Activated CD4-positive, alpha-beta memory T cell treated with anti-CD3 and anti-CD28 coated beads for 36 hours (primary cell): ENCODE results near the gene MED27. TPM values are rescaled to one million over a fixed set of nuclear protein-coding genes. Genes with fewer than 3 reads are reported as not detected.
"Not testable (repeated sequence)": the region's sequence is repeated elsewhere in the genome, so short reads cannot be mapped to it uniquely, and the experiment has no call there.

Experiments
- CTCF ChIA-PET: fragments of 350-600 bp; sonication (Branson Sonifier 250); formaldehyde crosslinking; loops from one replicate; lab custom pipeline; 2021; ENCODE audit warnings: antibody characterized with exemption, inconsistent platforms; lab: Charles Lee
- POLR2A ChIA-PET: fragments of 350-600 bp; sonication (Branson Sonifier 250); formaldehyde crosslinking; loops from one replicate; lab custom pipeline; 2021; ENCODE audit warnings: antibody characterized with exemption; lab: Charles Lee
- DNase-seq: peaks from one replicate; pipeline ENCODE4 v3.0.0-alpha.2; 2020
- H3K27ac Mint-ChIP-seq: one replicate; pipeline ENCODE4 v1.8.0; 2021; ENCODE audit warnings: mixed read lengths
- H3K27me3 Mint-ChIP-seq: one replicate; pipeline ENCODE4 v1.8.0; 2021; ENCODE audit warnings: mixed read lengths
- H3K36me3 Mint-ChIP-seq: one replicate; pipeline ENCODE4 v1.8.0; 2021; ENCODE audit warnings: mixed read lengths
- H3K4me1 Mint-ChIP-seq: one replicate; pipeline ENCODE4 v1.8.0; 2021; ENCODE audit warnings: low read depth, mixed read lengths
- H3K4me3 Mint-ChIP-seq: one replicate; pipeline ENCODE4 v1.8.0; 2021; ENCODE audit warnings: mild to moderate bottlenecking, mixed read lengths
- H3K9me3 Mint-ChIP-seq: one replicate; pipeline ENCODE4 v1.8.0; 2021; ENCODE audit warnings: mixed read lengths
- intact Hi-C: fragments of 100-400 bp; cut with micrococcal nuclease; formaldehyde crosslinking; loops from one replicate; pipeline ENCODE4 v1.15.1; 2023
- total RNA-seq, 2 experiments: library from RNA; stranded (reverse); gene quantifications; one replicate each; pipeline ENCODE4 v1.2.3, GENCODE V29; 2021

The MED27 gene
- total RNA-seq, 2 experiments from 2014 or later: 30.1 to 32.4 TPM

DNA sequence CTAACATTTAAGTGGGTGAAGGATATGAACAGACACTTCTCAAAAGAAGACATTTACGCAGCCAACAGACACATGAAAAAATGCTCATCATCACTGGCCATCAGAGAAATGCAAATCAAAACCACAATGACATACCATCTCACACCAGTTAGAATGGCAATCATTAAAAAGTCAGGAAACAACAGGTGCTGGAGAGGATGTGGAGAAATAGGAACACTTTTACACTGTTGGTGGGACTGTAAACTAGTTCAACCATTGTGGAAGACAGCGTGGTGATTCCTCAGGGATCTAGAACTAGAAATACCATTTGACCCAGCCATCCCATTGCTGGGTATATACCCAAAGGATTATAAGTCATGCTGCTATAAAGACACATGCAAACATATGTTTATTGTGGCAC, 69.5 kb downstream of the MED27 start:
- Mint-ChIP-seq H3K4me1 (peaks cover 33% of the 10 kb centered on the region), H3K36me3 (peaks cover 26% of the 10 kb centered on the region)
- intact Hi-C loops, DNase-seq, H3K9me3 Mint-ChIP-seq, CTCF ChIA-PET, H3K27ac Mint-ChIP-seq, H3K27me3 Mint-ChIP-seq, H3K4me3 Mint-ChIP-seq, POLR2A ChIA-PET: not testable (repeated sequence)

- POLR2A ChIA-PET: no interaction called here
- intact Hi-C loops: loop anchor here (5.0 kb wide), 2 partner anchors 118 to 138 kb away; no protein-coding TSS in a partner anchor
- Mint-ChIP-seq H3K36me3 (peaks cover 30% of the 10 kb centered on the region), H3K27ac (no peak overlapping the region), H3K9me3 (no peaks in the 10 kb centered on the region), H3K4me3 (no peak overlapping the region), H3K27me3 (no peaks in the 10 kb centered on the region), H3K4me1 (peaks cover 42% of the 10 kb centered on the region)
- CTCF ChIA-PET: no interaction called here
- DNase-seq: no peak
Observed at GRCh38 chr9:132008855-132009812, 70.5 kb downstream of the MED27 start.

DNA sequence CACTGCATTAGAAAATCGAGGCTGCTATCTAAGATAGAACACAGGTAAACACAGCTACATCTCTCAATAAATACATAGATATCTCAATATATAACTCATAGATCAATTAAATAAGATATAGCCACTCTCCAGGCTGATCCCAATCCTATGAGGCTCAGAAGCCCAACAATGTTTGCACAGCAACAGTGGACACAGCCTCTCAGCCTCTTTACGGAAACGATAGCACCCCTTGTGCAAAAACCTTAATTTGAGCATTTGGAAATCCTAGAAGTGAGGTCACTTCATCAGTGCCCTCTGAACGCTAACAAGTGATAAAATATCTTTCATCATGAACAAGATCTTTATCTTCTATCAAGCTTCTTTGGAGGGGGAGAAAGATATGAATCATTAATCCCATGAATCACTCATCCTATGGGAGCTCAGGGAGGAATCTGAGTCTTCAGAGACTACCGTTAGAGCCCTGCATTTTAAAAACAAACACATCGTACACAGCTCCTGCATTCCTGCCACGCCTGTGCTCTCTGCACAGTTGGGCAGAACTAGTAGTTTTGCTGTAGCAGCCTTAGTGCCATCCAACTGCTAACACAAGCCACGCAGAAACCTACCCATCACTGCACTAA, 71.4 kb downstream of the MED27 start:
- no peak overlapping the region for H3K4me3 Mint-ChIP-seq
- H3K27me3 Mint-ChIP-seq: no peaks in the 10 kb centered on the region
- no peaks in the 10 kb centered on the region for H3K9me3 Mint-ChIP-seq
- ChIA-PET POLR2A (interaction anchor here (1.2 to 1.4 kb wide), 2 partner anchors 72 to 117 kb away, joined by 3 to 5 read pairs; partner anchors contain the start of gene MED27), CTCF (interaction anchor here (0.7 to 1.2 kb wide), 2 partner anchors 118 to 228 kb away, joined by 3 to 4 read pairs; no protein-coding TSS in a partner anchor)
- H3K27ac Mint-ChIP-seq: no peak overlapping the region
- intact Hi-C loops: loop anchor here (5.0 kb wide), 2 partner anchors 119 to 139 kb away; no protein-coding TSS in a partner anchor
- no peak for DNase-seq
- peaks cover 49% of the 10 kb centered on the region for H3K4me1 Mint-ChIP-seq
- H3K36me3 Mint-ChIP-seq: peaks cover 29% of the 10 kb centered on the region

GRCh38 chr9:132007371-132008025, 72.2 kb downstream of the MED27 start:
- no peak overlapping the region for H3K4me3 Mint-ChIP-seq
- intact Hi-C loops: loop anchor here (1.0 to 5.0 kb wide), 5 partner anchors 8 to 507 kb away; partner anchors contain the start of gene MED27
- POLR2A ChIA-PET: interaction anchor here (0.8 to 1.4 kb wide), 3 partner anchors 72 to 300 kb away, joined by 3 to 6 read pairs (median 5); partner anchors contain the start of gene MED27

DNA sequence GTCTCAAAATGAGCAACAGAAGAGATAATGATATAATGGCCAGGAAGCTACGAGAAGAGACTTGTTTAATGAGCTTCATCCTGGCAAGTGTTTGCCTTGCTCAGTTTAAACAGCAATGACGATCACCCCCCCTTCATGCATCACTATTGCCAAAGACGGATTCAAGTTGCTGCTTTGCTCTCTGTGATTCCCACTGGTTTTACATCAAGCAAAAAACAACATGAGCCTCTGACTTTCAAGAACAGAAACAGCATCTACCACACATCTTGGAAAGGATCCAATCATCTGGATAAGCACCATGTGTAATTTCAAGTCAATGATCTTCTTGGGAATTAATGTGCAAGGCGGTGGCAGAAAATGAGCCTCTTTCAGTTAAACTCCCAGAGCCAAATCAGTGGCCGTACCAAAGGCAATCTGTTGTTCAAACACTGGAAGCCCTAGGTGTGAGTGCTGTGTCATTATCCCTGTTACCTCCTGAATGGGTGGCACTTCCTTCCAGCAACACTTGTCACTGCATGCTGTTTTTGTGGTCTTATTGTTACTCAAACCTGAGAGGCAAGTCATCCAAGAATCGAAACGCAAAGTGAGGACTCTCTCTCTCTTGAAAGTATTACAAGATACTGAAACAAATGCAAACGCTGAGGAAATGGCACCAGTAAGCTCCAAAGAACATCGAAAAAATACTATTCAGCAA, 72.8 kb downstream of the MED27 start:
- H3K4me3 Mint-ChIP-seq: no peak overlapping the region
- peaks cover 58% of the 10 kb centered on the region for H3K4me1 Mint-ChIP-seq
- H3K36me3 Mint-ChIP-seq: peaks cover 19% of the 10 kb centered on the region
- ChIA-PET CTCF (interaction anchor here (0.6 kb wide), 1 partner anchor 91 kb away, joined by 3 read pairs; no protein-coding TSS in a partner anchor), POLR2A (interaction anchor here (0.8 to 1.4 kb wide), 3 partner anchors 73 to 301 kb away, joined by 3 to 6 read pairs (median 5); partner anchors contain the start of gene MED27)
- DNase-seq: peak; percentile 70
- no peaks in the 10 kb centered on the region for H3K27me3 Mint-ChIP-seq
- peak overlapping the region; percentile 2 for H3K27ac Mint-ChIP-seq
- intact Hi-C loops: loop anchor here (1.0 to 5.0 kb wide), 5 partner anchors 8 to 506 kb away; partner anchors contain the start of gene MED27
- H3K9me3 Mint-ChIP-seq: no peaks in the 10 kb centered on the region

More at GRCh38 chr9:132007371-132008025, 72.2 kb downstream of the MED27 start:
- peaks cover 53% of the 10 kb centered on the region for H3K4me1 Mint-ChIP-seq
- no peaks in the 10 kb centered on the region for H3K9me3 Mint-ChIP-seq
- CTCF ChIA-PET: interaction anchor here (0.6 to 1.2 kb wide), 2 partner anchors 91 to 119 kb away, joined by 3 to 4 read pairs; no protein-coding TSS in a partner anchor
- H3K27ac Mint-ChIP-seq: no peak overlapping the region
- H3K27me3 Mint-ChIP-seq: no peaks in the 10 kb centered on the region
- H3K36me3 Mint-ChIP-seq: peaks cover 21% of the 10 kb centered on the region
- DNase-seq: no peak

- POLR2A ChIA-PET: no interaction called here
- H3K9me3 Mint-ChIP-seq: no peaks in the 10 kb centered on the region
- H3K27me3 Mint-ChIP-seq: no peaks in the 10 kb centered on the region
- H3K27ac Mint-ChIP-seq: no peak overlapping the region
- no peak for DNase-seq
- H3K36me3 Mint-ChIP-seq: peaks cover 23% of the 10 kb centered on the region
- no peak overlapping the region for H3K4me3 Mint-ChIP-seq
- CTCF ChIA-PET: interaction anchor here (1.0 to 1.4 kb wide), 2 partner anchors 230 to 231 kb away, joined by 3 to 4 read pairs; no protein-coding TSS in a partner anchor
- peaks cover 59% of the 10 kb centered on the region for H3K4me1 Mint-ChIP-seq
- intact Hi-C loops: loop anchor here (2.0 to 5.0 kb wide), 3 partner anchors 121 to 505 kb away; no protein-coding TSS in a partner anchor
Observed at GRCh38 chr9:132005899-132006298, 73.8 kb downstream of the MED27 start.

- Mint-ChIP-seq H3K36me3 (peaks cover 21% of the 10 kb centered on the region), H3K4me3 (no peak overlapping the region), H3K27ac (no peak overlapping the region), H3K9me3 (peaks cover 2% of the 10 kb centered on the region), H3K27me3 (no peaks in the 10 kb centered on the region), H3K4me1 (peaks cover 70% of the 10 kb centered on the region)
- no peak for DNase-seq
- CTCF ChIA-PET: interaction anchor here (1.4 kb wide), 1 partner anchor 233 kb away, joined by 3 read pairs; no protein-coding TSS in a partner anchor
- intact Hi-C loops: loop anchor here (5.0 kb wide), 1 partner anchor 247 kb away; no protein-coding TSS in a partner anchor
- POLR2A ChIA-PET: no interaction called here
Observed at GRCh38 chr9:132004323-132004722, 75.3 kb downstream of the MED27 start.

GRCh38 chr9:132003896-132004295, 75.8 kb downstream of the MED27 start:
- POLR2A ChIA-PET: no interaction called here
- H3K9me3 Mint-ChIP-seq: peaks cover 2% of the 10 kb centered on the region

DNA sequence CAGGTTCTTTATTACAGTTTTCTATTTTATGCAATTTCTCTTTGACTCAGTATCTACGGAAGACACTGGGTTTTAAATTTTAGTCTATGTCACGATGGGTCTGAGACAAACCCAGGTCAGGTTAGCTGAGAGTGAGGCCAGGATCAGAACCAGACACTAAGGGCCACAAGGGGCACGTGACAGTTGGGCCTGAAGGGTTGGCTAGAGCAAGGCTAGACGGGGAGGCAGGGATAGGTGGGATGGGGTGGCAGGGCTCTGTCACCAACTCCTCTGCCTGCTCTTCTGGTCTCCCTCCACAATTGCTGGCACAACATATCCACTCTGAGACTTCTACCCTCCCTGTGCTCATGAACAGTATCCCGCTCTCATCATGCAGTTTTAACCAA, 76.4 kb downstream of the MED27 start:
- intact Hi-C loops: loop anchor here (5.0 kb wide), 1 partner anchor 246 kb away; no protein-coding TSS in a partner anchor
- H3K27me3 Mint-ChIP-seq: no peaks in the 10 kb centered on the region
- peaks cover 19% of the 10 kb centered on the region for H3K36me3 Mint-ChIP-seq
- POLR2A ChIA-PET: no interaction called here
- CTCF ChIA-PET: no interaction called here
- no peak overlapping the region for H3K27ac Mint-ChIP-seq
- DNase-seq: no peak
- H3K4me1 Mint-ChIP-seq: peaks cover 67% of the 10 kb centered on the region
- peaks cover 2% of the 10 kb centered on the region for H3K9me3 Mint-ChIP-seq
- no peak overlapping the region for H3K4me3 Mint-ChIP-seq

More at GRCh38 chr9:132003896-132004295, 75.8 kb downstream of the MED27 start:
- Mint-ChIP-seq H3K4me3 (no peak overlapping the region), H3K27ac (no peak overlapping the region), H3K36me3 (peaks cover 19% of the 10 kb centered on the region), H3K4me1 (peaks cover 72% of the 10 kb centered on the region), H3K27me3 (no peaks in the 10 kb centered on the region)
- CTCF ChIA-PET: no interaction called here
- intact Hi-C loops: loop anchor here (5.0 kb wide), 1 partner anchor 247 kb away; no protein-coding TSS in a partner anchor
- DNase-seq: no peak

DNA sequence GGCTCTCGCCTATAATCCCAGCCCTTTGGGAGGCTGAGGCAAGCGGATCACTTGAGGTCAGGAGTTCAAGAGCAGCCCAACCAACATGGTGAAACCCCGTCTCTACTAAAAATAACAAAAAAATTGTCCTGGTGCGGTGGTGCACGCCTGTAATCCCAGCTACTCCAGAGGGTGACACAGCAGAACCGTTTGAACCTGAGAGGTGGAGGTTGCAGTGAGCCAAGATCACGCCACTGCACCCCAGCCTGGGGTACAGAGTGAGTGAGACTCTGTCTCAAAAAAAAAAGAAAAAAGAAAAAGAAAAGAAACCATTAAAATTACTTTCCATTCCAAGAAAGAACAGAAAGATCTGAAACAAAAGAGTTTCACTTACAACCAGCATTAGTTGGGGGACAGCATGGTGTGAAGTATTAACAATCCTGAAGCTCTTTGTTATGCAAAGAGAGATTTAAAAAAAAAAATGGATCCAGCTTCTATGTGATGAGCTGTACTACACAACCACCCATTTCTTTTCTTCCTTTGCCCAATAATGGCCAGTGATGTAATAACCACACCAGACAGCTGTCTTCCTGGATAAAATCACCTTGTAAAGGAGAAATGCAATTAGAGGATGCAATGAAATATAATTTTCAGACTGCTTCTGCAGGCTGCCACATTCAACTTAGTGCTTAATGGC, 76.9 kb downstream of the MED27 start:
- peaks cover 63% of the 10 kb centered on the region for H3K4me1 Mint-ChIP-seq
- intact Hi-C loops: loop anchor here (5.0 kb wide), 1 partner anchor 245 kb away; no protein-coding TSS in a partner anchor
- POLR2A ChIA-PET: no interaction called here
- CTCF ChIA-PET: no interaction called here
- no peak for DNase-seq
- peaks cover 2% of the 10 kb centered on the region for H3K9me3 Mint-ChIP-seq
- no peak overlapping the region for H3K4me3 Mint-ChIP-seq
- no peak overlapping the region for H3K27ac Mint-ChIP-seq
- H3K36me3 Mint-ChIP-seq: peaks cover 19% of the 10 kb centered on the region
- no peaks in the 10 kb centered on the region for H3K27me3 Mint-ChIP-seq
